ENCODE results near the gene IFIT2.
A peak's percentile ranks its signal among the peaks of the same experiment; 100 is the strongest.
"Not testable (repeated sequence)": the region's sequence is repeated elsewhere in the genome, so short reads cannot be mapped to it uniquely, and the experiment has no call there.

Gene IFIT2, protein sequence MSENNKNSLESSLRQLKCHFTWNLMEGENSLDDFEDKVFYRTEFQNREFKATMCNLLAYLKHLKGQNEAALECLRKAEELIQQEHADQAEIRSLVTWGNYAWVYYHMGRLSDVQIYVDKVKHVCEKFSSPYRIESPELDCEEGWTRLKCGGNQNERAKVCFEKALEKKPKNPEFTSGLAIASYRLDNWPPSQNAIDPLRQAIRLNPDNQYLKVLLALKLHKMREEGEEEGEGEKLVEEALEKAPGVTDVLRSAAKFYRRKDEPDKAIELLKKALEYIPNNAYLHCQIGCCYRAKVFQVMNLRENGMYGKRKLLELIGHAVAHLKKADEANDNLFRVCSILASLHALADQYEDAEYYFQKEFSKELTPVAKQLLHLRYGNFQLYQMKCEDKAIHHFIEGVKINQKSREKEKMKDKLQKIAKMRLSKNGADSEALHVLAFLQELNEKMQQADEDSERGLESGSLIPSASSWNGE

DNA sequence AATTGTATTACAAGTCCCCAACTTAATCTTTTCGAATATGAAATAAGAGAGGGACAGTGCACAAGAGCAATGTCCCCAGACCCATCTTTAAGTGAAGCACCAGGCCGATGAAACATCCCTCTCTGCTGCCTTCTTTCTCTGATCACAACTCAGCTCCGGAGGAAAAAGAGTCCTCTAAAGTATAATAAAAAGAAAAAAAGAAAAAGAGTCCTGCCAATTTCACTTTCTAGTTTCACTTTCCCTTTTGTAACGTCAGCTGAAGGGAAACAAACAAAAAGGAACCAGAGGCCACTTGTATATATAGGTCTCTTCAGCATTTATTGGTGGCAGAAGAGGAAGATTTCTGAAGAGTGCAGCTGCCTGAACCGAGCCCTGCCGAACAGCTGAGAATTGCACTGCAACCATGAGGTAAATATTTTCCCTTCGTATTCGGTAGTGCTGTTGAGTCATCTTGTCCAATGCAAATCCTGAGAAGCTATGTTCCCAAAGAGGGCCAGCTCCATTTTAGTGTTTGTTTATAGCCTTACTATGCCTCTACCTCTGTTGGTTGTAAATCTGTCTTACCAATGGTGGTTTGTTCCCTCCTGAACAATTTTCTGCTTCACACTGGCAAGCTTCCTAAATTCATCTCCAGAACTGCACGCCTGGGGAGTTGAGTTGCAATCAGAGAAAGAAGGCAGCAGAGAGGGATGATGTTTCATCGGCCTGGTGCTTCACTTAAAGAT, at the start of gene IFIT2:
Gene IFIT2 (plus strand): TSS at position 326 of the 725 bp plus-strand sequence. CDS start 78 bp downstream, at position 404.
- peak; percentile 21 for DNase-seq

DNA sequence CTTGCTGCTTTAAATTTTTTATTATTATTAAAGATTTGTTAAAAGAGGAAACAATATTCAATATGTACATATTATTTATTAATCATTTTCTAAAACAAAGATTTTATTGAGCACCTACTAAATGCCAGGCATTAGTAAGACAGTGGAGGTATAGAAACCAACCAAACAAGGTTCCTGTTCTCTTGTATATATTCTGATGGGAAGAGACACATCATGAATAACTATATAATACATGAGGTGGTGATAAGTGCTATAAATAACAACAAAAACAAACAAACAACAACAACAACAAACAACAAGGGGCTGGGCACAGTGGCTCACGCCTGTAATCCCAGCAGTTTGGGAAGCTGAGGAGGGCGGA, 49.6 kb upstream of the IFIT2 start:
- no peak for DNase-seq

DNA sequence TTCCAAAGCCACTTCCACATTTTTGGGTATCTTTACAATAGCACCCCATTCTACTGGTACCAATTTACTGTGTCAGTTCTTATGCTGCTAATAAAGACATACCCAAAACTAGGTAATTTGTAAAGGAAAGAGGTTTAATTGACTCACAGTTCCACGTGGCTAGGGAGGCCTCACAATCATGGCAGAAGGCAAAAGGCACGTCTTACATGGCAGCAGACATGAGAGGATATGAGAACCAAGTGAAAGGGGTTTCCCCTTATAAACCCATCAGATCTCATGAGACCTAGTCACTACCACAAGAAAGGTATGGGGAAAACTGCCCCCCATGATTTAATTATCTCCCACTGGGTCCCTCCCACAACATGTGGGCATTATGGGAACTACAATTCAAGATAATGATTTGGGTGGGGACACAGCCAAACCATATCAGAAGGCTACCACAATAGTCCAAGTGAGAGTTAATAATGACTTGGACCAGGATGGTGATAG, 46.7 kb upstream of the IFIT2 start:
- not testable (repeated sequence) for DNase-seq

DNA sequence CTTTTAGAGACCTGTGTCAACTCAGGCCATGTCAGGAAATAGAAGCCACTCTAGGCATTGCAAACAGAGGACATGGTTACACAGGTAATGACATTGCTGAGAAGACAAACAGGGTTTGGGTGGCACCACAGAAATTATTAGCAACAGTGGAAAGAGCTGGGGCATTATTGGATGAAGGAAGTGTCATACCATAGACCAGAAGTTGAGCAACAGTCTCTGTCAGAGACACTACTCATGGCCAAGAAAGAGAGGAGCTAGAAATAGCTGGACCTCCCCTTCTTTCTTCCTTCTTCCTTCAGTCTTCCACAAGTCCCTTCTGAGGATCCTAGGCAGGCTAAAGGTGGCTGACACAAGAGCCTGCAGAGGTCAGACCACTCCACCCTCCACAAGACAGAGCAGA, 46.1 kb upstream of the IFIT2 start:
- DNase-seq = no peak

DNA sequence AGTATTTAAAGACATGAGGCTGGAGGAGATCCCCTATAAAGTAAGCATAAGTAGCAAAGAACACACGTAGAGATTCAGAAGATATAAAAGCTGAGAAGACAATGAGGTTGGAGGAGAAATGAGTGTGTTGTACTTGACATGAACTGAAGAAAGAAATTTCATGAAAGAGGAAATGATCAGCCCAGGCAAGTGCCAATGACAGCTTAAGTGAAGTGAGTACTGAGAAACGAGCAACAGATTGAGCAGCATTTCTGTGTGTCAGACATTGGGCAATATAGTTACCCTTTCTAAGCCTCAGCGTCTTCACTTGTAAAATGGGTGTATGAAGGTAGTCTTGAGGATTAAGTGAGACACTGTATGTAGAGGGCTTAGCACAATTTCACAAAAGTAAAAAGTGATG, 45.5 kb upstream of the IFIT2 start:
- DNase-seq = no peak

DNA sequence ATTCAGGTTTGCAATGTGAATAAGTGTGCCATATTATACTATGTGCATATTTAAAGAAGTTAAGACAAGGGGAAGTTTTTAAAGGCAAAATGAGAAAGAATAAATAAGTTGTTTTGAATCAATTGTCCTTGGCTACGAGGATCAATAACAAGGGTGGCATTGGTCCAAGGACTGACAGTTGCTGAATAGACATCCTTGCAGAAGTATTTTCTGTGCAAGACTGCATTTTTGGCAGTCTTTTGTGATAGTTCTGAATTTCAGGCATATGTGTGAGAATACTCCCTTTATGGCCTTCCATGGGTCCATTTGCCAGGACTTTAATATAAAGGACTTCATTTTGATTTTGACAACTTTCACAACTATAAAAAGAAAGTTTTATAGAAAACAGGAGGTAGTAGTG, 44.9 kb upstream of the IFIT2 start:
- DNase-seq = no peak

DNA sequence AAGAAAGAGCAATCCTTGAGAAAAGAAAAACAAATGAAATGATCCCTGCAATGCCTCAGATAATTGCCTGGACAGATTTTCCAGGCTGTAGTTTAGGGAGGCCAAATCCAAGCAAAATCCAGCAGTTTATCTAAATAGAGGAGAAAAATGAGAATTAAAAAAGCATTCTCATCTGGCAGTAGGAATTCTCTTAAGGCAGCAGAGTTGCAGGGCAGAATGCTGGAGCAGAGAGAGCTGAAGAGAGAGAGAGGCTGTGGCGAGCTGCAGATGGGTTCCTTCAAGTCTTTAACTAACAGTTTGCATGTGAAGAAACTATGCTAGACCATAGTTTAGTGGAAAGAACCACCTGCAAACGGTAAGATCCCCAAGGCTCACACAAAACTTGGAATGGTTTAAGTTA, 44.3 kb upstream of the IFIT2 start:
- no peak for DNase-seq

DNA sequence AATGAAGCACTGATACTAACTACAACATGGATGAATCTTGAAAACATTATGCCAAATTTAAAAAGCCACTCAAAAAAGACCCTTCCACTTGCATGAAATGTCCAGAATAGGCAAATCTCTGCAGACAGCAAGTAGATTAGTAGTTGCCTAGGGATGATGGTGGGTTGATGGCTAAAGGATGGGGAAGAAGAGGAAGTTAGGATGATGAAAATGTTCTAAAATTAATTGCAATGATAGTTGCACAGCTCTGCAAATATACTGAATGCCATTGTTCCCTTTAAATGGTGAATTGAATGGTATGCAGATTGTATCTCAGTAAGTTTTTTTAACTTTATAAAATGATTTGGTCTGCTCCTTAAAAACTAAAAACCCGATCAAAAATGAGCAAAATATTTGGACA, 43.0 kb upstream of the IFIT2 start:
- no peak for DNase-seq

DNA sequence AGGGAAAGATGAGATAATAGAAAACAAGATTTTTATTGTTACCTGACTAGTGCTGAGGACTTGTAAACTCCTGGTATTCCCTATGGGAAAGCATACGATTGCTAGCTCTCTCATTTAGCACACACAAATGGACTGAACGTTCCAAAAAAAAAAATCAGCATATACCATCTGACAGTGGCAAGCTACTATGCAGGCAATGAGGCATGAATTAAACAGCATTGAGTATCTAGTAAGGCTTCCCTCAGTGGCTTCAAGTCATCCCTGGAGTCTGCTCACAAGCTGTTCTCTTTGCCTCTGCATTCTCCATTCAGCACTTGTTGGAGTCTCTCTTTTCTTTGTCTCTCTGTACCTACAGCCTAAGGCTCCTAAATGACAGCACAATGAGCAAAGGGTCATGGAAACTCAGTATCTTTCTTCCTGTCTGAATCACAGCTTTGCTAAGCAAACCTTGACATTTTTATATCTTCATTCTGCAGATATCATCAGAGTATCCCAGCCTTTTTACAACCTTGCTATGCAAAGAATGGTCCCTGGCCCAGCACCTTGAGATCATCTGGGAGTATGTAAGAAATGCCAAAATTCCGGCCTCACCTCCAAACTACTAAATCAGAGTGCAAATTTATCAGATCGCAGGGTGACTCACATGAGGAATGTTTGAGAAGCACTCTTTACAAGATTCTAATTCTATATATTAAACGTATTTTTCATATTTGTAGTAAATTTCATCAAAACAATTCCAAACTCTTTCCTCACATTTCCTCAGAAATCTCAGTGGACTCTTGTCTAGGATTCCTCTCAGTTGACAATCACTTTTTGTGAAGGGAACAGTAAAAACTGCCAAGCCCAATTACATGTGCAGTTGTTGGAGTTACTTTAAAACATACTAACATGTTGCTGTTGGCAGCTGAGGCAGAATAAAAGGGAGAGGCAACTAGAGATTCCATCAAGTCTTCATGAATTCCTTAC, 39.5 kb upstream of the IFIT2 start:
- no peak for DNase-seq

DNA sequence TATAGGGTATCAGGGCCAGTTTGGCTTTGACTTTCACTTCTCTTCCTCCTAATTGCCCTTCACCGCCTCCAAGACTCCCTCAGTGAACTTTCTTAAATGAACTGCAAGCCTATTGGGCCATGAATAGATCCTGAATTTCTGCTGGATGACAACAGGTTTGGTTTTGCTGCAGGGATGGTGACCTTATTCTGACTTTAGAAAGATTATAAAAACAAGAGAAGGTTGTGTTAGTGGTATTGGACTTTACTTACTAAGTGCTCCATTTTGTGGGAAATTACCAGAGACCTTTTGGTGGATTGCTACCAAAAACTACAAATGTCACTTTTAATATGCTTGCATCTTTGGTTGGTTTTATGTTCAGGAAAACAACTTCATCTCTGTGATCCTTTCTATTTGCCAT, 38.8 kb upstream of the IFIT2 start:
- no peak for DNase-seq

DNA sequence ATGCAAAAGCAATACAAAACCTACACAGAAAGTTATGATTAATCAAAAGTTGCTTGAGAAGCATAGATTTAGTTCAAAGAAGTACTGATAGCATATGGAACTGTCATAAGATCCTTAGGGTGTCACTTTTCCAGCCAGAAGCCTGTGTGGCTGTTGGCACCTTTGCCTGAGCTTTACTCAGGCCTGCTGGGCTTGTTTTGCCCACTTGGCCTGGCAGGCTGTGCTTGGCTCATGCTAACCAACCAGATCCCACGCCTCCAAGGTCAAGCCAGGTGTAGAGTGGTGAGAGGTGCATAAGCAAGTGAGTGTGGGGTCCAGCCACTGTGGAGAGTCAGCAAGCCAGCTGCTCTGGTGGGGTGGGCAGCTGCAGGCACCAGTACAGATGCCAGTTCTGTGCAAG, 38.3 kb upstream of the IFIT2 start:
- DNase-seq = no peak

DNA sequence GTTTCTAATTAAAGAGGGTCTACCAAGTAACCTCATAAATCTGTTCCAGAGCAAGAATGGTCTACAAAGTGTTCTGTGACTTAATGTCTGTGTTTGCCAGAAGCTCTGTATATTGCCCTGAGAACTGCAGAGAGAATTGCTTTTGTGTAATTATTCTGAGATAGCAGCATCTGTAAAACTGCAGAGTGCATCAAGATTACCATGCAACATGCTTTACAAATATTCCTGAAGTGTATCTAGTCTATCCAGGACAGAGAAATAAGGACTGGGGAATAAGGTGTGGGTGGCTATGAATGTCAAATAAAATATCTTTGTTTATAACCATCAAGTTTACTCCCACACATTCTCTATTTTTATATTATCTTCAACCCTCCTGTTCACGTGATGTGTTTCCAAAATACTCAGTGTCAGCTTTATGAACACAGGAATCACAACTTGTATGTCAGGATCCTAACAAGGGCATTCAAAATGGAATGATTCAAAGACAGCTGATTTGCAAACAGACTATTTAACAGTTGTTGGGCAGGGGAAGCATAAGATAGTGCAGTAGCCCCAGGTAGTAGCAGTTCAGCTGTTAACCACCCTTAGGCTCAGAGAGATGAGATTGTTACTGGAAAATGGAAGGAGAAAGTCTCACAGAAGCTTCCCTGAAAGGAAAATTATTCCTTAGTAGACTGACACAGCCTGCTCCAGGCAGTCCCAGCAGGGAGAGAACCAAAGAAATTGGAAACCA, 35.0 kb upstream of the IFIT2 start:
- DNase-seq = no peak

DNA sequence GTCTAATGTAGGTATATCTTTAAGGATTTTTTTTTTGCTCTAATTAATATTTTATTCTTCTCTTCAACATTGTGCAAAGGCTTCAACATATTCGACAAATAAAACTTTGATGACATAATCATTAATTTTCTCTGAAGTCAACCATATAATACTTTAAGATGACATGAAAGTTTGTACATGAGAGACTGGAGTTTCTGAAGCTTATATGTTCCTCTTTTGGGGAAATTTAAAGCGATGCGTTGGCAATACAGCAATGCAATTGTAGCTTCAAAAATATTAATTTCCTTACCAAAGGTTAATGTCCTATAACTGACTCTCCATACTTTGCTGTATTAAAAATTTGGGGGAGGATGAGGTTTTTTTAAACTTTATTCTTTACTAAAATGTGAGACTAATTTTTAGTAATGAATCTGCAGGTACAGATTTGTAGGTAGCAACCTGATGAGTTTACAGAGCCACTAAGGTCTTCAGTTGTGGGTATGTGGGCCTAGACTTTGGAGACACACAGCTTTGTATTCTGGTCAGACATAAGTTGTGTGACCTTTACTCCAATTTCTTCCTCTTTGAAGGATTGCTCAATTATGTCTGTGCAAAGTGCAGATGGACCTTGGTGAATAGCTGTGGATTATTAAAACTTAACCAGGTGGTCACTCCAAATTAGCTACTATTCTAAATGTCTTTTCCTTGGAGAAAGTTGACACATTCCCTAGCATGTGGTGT, 32.3 kb upstream of the IFIT2 start:
- DNase-seq = no peak

DNA sequence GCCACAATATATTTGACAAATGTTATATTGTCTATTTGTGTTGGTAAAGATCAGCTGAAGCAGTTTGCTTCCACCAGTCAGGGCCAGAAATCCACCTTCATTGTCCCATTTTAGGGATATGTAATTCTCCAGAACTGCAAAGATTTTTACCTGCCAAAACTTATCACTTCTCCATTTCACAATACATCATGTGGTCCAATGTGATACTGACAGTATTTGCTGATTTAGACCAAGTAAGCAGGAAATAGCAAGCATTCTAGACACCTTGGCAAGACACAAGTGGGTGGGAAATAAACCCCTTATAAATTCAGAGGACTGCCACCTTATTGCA, 31.7 kb upstream of the IFIT2 start:
- no peak for DNase-seq

DNA sequence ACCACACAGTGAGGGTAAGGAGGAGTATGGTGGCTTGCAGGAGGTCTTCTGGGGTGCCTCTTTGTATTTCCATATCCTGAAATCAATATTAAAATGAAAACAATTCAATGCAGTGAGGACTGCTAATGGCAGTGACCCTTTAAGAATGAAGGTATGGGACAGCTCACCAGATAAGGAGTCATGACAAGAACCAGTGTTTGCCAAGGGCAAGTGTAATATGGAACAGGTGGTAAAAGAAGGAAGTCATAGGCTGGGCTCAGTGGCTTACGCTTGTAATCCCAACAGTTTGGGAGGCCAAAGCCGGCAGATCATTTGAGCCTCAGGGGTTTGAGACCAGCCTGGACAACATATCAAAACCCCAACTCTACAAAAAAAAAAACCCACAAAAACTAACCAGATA, 30.3 kb upstream of the IFIT2 start:
- DNase-seq = no peak

DNA sequence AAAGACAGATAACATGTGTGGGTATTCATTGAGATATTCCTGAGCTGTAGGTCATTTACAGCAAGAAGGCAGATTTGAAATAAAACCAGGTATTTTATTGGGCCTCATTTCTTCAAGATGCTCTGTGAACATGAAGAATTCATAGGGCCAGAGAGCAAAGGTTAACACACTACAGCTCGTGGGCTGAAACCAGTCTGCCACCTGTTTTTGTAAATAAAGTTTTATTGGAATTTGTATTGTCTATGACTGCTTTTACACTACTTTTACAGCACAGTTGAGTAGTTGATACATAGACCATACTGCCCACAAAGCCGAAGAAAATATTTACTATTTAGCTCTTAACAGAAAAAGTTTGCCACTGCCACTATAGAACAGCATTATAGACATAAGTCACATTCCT, 28.2 kb upstream of the IFIT2 start:
- DNase-seq = no peak

DNA sequence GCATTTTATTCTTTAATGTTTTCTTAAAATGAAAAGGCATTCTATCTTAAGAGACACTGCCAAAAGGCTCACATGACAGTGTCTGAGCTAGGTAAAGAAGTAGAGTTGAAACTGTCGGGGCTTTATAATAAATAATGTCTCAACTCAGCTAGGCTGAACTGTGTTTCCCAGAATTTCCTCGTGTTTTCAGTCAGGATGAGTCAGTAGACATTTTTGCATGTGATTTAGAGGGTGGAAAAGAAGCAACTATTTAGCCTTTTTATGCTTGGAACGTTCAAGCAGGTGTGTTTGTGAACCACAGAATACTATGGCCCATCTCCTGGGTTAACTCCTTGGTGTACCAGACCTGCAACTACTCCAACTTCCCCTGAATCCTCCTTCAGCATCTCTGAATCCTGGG, 26.9 kb upstream of the IFIT2 start:
- no peak for DNase-seq

DNA sequence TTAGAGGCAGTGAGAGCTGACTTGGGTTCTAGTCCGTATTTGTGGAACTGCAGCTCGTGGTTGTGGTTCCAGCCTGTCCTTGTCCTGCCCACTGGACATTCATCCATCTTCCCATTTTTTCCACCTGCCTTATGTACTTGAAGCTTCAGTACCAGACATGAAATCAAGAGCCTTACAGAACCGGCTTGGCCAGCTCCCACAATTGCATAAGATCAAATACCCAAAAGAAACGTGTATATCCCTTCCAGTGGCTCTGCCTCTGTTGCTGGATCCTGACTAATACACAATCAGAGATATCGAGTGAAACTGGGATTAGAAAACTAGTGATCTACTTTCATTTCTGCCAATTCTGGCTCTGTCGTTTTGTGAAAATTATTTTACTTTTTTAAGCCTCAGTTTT, 26.5 kb upstream of the IFIT2 start:
- no peak for DNase-seq

DNA sequence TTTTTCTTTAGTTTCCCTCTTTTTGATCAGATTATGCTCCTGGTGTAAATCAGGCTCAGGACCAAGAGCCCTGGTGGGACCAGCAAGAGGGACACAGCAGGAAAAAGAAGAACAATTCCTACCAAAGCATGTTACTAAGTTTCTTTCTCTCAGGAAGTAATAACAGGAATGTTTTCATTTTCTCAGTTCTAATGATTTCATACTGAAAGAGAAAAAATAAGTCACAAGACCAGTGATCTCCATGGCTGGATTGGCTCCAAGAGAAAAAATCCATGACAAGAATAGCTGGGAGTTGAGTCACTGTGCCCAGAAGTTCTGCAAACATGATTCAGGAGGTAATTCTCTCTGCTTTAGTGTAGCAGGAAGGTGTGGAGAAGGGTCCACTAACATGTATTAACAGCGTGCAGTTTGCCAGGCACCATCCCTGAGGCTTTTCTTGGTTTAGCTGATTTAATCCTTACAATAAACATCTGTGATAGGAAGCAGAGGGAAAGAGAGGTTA, 23.8 kb upstream of the IFIT2 start:
- no peak for DNase-seq

DNA sequence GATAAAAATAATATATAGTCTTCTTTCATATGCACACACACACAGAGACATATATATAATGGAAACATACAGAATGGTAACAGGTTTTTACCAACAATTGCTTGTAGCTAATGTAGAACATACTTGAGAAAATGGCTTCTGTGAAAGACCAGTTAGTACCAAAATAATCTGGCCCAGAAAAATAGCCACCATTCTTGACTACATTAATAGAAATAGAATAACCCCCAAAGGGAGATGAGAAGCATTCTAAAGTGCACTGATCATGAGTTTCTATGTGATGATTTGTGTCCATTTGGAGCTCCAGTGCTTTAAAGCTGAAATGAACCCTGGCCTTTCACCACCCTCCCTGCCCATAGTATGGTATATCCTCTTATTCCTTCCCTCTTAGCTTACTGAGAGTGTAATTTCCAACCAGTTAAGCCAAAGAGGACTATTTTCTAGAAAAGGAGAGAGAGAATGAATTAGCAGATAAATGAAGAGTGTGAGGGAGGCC, 22.9 kb upstream of the IFIT2 start:
- no peak for DNase-seq

DNA sequence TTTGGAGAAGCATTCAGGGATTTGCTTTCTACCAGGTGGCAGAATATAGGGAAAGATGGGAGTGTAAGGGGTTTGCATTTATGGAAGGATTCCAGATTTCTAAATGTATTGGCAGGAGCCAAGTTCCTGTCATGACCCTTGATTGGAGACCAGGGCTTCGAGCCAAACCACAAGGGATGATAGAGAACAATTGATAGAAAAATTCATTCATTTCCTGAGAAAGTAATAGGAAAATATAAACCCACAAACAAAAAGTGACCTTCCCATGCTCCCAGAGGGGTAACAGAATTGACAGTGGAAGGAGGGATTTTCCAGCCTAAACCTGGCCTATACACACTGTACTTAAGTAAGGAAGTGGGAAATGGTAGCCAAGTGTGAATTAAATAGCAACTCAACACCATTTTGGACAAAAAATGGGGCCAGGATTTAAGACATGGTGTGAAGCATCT, 22.4 kb upstream of the IFIT2 start:
- no peak for DNase-seq

Data from GF-D8 (cell line).